DND-41 (cell line): ENCODE data around the gene ANKDD1A.

Experiments
- EZH2 ChIP-seq: IDR thresholded peaks from 3 replicates; pipeline ENCODE4 v1.6.1; 2012; ENCODE audit warnings: borderline replicate concordance, low read depth, mild to moderate bottlenecking, moderate library complexity, low read length, inconsistent platforms; ENCODE audit not compliant: severe bottlenecking
- TF ChIP-seq, protein P1 (sequence below): IDR thresholded peaks from 2 replicates; pipeline ENCODE4 v1.5.1; 2012; ENCODE audit warnings: borderline replicate concordance, low read length, moderate library complexity, mild to moderate bottlenecking; ENCODE audit not compliant: poor library complexity, severe bottlenecking; ENCODE audit errors: extremely low read depth

DNA sequence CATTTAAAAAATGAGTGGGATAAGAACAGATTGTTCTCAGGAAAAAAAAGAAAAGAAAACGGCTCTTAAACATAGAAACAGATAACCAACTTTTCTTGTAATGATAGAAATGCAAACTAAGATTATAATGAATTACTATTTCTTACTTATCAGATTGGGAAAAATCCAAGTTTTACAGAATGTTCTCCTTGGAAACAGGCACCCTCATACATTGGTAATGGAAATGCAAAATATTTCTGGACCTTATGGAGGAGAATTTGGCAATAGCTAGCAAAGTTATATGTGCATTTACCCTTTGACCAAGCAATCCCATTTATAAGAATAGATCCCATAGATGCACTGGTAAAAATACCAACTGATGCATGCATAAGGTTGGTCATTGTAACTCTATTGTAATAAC, 3.7 kb upstream of the ANKDD1A start:
- TF ChIP-seq, protein P1, sequence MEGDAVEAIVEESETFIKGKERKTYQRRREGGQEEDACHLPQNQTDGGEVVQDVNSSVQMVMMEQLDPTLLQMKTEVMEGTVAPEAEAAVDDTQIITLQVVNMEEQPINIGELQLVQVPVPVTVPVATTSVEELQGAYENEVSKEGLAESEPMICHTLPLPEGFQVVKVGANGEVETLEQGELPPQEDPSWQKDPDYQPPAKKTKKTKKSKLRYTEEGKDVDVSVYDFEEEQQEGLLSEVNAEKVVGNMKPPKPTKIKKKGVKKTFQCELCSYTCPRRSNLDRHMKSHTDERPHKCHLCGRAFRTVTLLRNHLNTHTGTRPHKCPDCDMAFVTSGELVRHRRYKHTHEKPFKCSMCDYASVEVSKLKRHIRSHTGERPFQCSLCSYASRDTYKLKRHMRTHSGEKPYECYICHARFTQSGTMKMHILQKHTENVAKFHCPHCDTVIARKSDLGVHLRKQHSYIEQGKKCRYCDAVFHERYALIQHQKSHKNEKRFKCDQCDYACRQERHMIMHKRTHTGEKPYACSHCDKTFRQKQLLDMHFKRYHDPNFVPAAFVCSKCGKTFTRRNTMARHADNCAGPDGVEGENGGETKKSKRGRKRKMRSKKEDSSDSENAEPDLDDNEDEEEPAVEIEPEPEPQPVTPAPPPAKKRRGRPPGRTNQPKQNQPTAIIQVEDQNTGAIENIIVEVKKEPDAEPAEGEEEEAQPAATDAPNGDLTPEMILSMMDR: no peak
- no peak for TF ChIP-seq EZH2
